ENCODE results near the gene DGKZ.
"Not testable (repeated sequence)": the region's sequence is repeated elsewhere in the genome, so short reads cannot be mapped to it uniquely, and the experiment has no call there.

The DGKZ gene

DNA sequence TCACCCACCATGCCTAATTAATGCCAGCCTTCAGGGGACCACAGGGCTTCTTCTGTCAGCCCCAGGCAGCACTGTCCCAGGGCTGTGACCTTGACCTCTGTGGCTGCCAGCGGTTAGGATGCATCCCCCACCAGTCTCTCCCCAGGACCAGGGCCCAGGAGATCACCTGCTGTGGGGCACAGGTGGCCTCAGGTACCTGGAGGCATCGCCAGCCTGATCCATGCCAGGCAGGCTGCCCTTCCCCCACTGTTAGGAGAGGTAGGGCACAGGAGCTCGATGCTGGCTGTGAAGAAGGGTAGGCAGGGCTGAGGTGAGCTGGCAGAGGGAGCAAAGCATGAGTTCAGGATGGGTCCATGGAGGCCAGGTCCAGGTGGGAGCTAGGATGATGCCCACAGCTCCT is 17.5 kb downstream of the DGKZ start:
- FAIRE-seq (no peak), DNase-seq (ENCODE audit: low spot score) (no peak)

DNA sequence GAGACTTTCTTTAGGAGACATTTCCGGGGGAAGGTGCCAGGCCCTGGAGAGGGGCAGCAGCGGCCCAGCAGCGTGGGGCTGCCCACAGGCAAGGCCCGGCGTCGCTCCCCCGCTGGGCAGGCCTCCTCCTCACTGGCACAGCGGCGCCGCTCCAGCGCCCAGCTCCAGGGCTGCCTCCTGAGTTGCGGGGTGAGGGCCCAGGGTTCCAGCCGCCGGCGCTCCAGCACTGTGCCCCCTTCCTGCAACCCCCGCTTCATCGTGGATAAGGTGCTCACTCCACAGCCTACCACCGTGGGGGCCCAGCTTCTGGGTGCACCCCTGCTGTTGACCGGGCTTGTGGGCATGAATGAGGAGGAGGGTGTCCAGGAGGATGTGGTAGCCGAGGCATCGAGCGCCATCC is 19.0 kb downstream of the DGKZ start:
- no peak for FAIRE-seq
- no peak for DNase-seq (ENCODE audit: low spot score)

DNA sequence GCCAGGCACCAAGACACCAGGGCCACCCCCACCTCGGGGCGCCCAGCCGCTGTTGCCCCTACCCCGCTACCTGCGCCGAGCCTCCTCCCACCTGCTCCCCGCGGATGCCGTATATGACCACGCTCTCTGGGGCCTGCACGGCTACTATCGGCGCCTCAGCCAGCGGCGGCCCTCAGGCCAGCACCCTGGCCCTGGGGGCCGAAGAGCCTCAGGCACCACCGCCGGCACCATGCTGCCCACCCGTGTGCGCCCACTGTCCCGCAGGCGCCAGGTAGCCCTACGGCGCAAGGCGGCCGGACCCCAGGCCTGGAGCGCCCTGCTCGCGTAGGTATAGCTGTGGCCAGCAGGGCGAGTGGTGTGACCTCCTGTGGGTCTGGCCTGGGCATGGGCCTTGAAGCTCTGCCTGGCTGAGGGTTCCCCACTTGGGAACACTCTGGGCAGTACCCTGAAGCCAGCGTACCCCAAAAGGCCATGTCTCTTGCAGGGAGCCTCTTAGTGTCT is 19.4 kb downstream of the DGKZ start:
- no peak for DNase-seq (ENCODE audit: low spot score)
- FAIRE-seq: no peak

DNA sequence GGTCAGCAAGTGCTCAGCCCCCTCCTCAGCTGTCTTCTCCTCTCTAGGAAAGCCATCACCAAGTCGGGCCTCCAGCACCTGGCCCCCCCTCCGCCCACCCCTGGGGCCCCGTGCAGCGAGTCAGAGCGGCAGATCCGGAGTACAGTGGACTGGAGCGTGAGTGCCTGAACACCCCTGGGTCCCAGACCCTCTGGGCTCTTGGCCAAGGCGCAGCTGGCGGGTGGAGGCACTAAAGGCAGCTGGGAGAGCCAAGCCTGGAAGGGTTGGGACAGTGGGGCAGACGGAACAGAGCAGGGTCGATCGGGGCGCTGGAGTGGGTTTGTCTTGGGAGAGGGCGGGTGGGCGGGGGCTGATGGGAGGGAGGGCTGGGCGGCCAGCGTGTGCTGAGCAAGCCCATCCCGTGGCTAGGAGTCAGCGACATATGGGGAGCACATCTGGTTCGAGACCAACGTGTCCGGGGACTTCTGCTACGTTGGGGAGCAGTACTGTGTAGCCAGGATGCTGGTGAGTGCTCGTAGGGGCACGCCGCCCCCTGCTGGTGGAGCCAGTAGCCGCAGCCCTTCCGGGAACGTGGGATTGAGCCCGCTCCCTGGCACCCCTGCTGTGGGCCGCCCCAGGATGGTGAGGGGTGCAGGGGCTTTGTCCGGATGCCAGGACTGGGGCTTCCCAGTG is 20.1 kb downstream of the DGKZ start:
- DNase-seq (ENCODE audit: low spot score) (peak; percentile 8), FAIRE-seq (no peak)

DNA sequence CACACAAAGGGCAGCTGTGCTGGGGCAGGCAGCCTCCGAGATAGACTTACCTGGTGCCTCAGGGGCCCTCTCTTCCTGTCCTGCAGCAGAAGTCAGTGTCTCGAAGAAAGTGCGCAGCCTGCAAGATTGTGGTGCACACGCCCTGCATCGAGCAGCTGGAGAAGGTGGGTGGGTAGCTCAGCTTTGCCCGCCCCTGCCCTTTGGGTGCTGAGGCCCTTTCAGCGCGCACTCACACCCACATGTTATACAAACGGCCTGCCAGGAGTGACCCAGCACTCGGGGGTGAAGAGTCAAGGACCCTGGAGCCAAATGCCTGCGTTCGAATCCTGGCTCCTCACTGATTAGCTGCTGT is 20.6 kb downstream of the DGKZ start:
- FAIRE-seq (no peak), DNase-seq (ENCODE audit: low spot score) (no peak)

DNA sequence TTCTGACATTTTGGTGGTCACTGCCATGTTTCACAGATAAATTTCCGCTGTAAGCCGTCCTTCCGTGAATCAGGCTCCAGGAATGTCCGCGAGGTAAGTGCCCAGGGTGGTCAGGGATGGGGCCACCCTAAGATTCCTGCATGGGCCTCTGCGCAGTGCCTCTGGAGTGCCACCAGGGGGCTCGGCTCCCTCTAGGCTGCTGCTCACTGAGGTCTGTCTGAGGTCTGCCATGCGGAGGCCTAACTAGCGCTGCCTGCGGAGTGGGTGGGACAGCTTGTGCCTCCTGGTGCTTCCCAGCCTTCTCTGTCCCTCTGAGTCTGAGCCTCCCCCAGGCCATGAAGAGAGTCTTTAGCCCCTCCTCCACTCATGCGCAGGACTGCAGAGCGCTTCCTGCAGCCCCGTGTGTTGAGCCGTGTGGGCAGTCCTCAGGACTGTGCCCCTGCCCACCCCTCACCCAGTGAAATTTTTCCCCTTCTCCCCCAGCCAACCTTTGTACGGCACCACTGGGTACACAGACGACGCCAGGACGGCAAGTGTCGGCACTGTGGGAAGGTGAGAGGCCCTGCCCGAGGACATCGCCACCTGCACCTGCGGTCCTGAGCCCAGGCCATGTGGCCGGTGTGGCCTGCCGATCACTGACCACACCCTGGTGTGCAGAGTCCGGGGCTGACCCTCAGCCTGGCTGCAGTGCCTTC is 22.3 kb downstream of the DGKZ start:
- FAIRE-seq (no peak), DNase-seq (ENCODE audit: low spot score) (peak; percentile 82)

DNA sequence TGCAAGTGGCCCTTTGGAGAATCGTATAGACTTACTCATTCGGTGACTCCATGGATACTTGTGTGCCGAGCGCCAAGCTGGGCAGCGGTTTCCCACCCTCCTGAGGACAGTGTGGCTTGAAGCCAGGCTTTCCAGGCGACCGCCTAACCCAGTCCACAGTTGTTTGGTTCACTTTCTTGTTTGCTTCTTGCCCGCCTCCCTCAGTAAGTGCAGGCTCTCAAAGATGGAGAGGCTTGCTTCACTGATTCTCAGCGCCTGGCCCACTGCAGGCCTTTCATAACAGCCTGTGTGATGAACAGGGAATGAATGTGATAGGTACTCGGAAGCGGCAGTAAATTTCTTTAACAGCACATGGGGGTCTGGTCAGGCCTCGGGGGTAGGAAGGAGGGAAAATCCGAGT is 23.0 kb downstream of the DGKZ start:
- FAIRE-seq: no peak
- no peak for DNase-seq (ENCODE audit: low spot score)

DNA sequence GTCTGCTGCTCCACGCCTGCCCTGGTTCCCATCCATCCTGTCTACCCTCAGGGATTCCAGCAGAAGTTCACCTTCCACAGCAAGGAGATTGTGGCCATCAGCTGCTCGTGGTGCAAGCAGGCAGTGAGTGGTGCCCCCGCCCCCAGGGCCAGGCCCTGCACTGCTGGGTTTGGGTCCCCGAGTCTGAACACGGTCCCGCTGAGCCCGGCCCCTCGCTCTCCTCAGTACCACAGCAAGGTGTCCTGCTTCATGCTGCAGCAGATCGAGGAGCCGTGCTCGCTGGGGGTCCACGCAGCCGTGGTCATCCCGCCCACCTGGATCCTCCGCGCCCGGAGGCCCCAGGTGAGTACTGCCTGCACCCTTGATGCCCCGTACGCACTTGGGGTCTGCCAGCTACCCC is 24.0 kb downstream of the DGKZ start:
- not testable (repeated sequence) for DNase-seq (ENCODE audit: low spot score); FAIRE-seq

DNA sequence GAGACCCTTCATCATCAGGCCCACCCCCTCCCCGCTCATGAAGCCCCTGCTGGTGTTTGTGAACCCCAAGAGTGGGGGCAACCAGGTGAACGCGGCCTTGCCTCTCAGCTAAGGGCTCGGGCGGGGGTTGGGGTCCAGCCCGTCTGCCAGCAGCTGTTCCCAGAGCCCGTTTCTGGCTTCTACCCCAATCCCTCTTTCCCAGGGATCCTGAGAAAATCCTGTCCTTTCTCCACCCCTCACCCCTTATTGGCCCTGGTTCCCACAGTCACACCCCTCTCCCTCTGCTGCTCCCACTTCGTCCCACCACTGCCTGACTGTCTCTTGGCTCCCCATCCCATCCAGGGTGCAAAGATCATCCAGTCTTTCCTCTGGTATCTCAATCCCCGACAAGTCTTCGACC is 24.8 kb downstream of the DGKZ start:
- FAIRE-seq (no peak), DNase-seq (ENCODE audit: low spot score) (no peak)

DNA sequence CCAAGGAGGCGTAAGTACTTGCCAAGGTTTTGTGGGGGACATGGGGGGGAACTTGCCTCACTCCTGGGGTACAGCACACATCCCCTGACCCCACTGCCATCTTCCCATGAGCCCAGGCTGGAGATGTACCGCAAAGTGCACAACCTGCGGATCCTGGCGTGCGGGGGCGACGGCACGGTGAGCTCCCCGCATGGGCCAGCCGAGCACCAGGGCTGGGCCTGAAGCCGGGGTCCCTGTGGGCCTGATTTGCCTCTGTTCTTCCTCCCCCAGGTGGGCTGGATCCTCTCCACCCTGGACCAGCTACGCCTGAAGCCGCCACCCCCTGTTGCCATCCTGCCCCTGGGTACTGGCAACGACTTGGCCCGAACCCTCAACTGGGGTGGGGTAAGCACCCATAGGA is 25.2 kb downstream of the DGKZ start:
- DNase-seq (ENCODE audit: low spot score); FAIRE-seq: not testable (repeated sequence)

DNA sequence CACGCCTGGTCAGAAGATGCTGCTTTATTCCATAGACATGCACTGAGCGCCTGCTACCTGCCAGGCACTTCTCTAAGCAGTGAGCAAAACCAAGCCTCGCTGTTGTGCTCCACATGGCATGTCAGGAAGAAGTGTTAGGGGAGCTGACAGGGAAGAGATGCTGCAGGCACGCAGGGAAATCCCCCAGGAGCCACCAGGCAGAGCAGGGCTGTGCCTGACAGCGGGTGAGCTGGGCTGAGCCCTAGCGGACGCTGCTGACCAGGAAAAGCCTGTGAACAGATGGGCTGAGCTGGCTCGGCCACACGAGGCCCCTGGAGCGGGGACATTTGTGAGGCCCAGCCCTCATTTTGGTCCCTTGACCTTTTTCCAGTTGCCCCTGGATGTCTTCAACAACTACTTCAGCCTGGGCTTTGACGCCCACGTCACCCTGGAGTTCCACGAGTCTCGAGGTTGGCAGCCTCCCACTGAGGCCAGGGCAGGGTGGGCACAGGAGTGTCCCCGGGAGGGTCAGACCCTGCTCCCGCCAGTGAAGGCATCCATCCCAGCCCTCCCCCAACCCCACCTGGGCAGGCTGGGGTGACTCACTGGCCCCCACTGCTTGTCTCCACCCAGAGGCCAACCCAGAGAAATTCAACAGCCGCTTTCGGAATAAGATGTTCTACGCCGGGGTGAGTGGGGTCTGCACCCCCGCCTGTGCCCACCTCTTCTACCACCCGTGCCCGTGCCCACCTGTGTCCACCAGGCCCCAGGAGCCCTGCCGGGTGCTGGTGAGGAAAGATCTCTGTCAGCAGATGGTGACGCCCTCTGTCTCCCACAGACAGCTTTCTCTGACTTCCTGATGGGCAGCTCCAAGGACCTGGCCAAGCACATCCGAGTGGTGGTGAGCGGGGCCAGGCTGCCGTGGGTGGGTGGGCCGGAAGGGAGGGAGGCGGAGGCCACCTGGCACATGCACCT is 26.8 kb downstream of the DGKZ start:
- FAIRE-seq: no peak
- DNase-seq (ENCODE audit: low spot score): no peak

DNA sequence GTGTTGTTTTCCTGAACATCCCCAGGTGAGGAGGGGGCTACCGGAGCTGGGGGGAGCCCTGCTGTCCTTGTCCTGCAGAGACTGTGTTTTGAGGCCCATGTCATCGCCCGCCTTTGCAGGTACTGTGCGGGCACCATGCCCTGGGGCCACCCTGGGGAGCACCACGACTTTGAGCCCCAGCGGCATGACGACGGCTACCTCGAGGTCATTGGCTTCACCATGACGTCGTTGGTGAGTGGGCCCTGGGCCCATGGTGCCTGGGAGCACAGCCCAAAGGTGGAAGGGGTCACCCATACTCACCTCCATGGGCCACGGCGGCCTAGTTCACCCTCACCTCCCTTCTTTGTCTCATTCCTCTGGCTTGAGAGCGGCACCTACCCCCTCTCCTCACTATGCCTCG is 27.6 kb downstream of the DGKZ start:
- FAIRE-seq (no peak), DNase-seq (ENCODE audit: low spot score) (no peak)

DNA sequence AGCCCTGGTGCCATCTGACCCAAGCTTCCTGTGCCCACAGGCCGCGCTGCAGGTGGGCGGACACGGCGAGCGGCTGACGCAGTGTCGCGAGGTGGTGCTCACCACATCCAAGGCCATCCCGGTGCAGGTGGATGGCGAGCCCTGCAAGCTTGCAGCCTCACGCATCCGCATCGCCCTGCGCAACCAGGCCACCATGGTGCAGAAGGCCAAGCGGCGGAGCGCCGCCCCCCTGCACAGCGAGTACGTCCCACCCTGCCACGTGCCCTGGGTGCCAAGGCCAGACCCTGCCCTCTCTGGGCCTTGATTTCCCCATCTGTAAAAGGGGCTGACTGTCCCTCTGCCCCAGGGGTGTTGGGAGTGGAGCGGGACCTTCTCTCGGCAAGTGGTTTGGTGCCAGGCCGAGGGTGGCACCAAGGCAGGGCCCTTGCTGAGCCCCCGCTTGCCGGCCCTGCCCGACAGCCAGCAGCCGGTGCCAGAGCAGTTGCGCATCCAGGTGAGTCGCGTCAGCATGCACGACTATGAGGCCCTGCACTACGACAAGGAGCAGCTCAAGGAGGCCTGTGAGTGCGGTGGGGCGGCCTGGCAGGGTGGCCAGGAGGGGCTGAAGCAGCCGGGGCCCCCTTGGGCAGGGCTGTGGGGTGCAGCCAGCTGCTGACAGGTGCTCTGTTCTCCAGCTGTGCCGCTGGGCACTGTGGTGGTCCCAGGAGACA is 28.3 kb downstream of the DGKZ start:
- DNase-seq (ENCODE audit: low spot score) (no peak), FAIRE-seq (no peak)

DNA sequence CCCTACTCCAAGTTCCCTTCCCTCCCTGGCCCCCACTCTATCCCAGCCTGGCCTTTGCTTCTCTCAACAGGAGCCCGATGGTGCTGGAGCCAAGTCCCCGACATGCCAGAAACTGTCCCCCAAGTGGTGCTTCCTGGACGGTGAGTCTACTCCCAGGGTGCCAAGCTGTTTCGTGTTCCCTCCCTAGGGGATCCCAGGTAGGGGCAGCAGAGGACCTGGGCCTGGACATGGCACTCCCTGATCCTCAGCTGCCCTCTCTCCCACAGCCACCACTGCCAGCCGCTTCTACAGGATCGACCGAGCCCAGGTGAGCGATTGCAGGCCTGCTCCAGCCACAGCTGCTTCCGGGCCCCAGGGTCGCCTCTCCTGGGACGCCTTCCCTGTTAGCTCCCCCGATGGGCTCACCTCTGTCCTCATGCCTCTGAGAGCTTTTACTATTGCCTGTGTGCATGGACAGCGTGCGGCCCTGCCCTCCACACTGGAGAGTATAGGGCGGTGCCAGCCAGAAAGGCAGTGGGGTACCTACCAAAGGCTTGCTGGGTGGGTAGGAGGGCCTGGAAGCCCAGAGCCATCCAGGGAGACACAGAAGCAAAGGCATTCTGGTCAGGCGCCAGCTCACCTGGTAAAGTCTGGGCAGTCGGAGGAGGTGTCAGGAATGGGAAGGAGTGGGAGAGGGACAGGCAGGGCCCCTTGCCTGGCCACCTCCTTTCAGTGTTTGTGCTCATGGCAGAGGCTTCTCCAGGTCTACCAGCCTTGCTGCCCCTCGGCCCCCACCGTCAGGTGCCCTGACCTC is 29.2 kb downstream of the DGKZ start:
- DNase-seq (ENCODE audit: low spot score): no peak
- no peak for FAIRE-seq

DNA sequence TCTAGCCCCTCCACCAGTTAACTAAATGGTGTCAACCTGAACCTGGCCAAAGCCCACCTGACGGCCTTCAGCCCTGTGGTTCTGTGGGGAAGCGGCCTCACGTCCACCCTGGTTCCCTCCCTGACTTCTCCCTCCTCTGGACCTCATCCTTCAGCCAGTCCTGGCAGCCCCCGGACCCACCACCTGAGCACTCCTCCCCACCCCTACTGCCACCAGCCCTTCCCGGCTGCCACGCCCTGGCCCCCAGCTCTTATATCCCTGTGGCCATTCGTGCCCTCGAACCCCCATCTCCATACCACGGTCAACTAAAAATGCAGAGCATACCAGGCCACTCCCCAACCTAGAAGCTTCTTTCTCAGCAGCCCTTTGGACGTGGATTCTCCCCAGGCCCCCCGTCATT is 30.0 kb downstream of the DGKZ start:
- FAIRE-seq (no peak), DNase-seq (ENCODE audit: low spot score) (no peak)

DNA sequence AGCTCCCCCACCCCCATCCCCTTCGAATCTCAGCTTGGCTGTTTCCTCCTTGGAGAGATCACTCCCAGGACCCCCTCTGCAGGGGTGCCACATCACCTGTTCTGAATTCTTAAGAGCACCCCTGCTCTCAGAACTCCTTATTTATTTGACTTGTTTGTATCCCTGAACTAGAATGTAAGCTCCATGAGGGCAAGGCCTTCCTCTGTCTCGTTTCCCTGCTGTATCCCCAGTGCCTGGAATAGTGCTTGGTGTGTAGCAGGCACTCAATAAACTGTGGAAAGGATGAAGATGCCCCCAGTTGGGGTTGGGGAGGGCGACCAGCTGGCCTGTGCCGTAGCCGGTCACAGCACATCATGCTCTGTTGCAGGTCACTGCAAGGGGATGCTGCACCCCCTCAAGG is 30.6 kb downstream of the DGKZ start:
- FAIRE-seq (no peak), DNase-seq (ENCODE audit: low spot score) (no peak)

DNA sequence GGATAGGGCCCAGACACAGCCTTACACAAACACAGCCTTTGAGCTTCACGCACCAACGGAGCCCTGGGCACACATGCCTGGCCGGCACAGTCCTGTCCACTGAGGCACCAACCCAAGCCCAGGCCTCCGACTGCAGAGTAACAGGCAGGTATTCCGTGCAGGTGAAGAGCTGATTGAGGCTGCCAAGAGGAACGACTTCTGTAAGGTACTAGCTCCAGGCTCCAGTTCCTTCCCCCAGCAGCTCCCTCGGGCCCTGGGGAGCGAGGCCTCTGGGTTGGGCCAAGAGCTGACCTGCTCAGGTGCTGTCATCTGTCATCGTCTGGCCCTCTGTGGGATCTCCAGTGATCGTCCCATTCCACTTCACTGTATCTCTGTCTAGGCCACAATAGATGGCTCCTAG is 31.0 kb downstream of the DGKZ start:
- FAIRE-seq: no peak
- DNase-seq (ENCODE audit: low spot score): no peak

DNA sequence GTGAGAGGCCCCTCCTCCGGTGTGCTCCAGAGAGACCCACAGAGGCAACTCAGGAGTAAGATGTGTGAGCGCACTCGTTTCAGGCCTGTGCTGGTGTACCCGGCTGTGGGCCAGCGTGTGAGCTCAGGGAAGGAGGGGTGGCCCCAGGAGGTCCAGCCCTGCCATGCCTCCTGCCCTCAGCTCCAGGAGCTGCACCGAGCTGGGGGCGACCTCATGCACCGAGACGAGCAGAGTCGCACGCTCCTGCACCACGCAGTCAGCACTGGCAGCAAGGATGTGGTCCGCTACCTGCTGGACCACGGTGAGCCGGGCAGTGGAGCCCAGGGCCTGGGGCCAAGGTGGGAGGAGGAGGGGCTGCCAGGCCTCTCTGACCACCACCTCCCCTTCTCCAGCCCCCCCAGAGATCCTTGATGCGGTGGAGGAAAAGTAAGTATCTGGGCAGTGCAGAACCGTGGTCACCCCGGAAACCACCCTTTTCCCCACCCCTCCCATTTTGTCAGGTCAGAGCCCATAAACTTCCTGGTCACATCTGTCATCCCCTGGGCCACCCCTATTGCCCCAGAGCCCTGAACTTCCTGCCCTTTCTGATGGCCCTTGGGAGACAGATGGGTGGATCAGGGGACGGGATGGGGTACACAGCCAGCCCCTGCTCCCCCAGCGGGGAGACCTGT is 31.7 kb downstream of the DGKZ start:
- FAIRE-seq (no peak), DNase-seq (ENCODE audit: low spot score) (no peak)

DNA sequence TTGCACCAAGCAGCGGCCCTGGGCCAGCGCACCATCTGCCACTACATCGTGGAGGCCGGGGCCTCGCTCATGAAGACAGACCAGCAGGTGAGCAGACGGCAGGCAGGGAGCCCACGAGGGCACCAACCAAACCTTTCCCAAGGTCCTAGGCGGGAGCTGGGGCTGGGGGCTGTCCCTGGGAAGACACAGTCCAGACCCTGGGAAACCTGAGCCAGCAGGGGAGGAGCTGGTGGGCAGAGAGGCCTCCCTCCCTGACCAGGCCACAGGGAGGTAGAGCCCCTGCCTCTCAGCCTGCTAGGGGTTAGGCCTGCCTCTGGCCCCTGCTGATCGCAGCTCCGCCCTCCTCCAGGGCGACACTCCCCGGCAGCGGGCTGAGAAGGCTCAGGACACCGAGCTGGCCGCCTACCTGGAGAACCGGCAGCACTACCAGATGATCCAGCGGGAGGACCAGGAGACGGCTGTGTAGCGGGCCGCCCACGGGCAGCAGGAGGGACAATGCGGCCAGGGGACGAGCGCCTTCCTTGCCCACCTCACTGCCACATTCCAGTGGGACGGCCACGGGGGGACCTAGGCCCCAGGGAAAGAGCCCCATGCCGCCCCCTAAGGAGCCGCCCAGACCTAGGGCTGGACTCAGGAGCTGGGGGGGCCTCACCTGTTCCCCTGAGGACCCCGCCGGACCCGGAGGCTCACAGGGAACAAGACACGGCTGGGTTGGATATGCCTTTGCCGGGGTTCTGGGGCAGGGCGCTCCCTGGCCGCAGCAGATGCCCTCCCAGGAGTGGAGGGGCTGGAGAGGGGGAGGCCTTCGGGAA is 32.4 kb downstream of the DGKZ start:
- FAIRE-seq; DNase-seq (ENCODE audit: low spot score): not testable (repeated sequence)
